Dendritic cell treated with granulocyte-macrophage colony-stimulating factor and Interleukin-4, amounts not matched to agents 40 ng/mL and 50 ng/mL, for 4 days (primary cell): Measurements from ENCODE around the gene STK32C.
"Not testable (repeated sequence)": the region's sequence is repeated elsewhere in the genome, so short reads cannot be mapped to it uniquely, and the experiment has no call there.

Experiments used
- H3K27ac Mint-ChIP-seq: one replicate; pipeline ENCODE4 v1.8.0; 2022; ENCODE audit warnings: mild to moderate bottlenecking, mixed read lengths
- H3K27me3 Mint-ChIP-seq: one replicate; pipeline ENCODE4 v1.8.0; 2022; ENCODE audit warnings: mild to moderate bottlenecking, mixed read lengths
- H3K36me3 Mint-ChIP-seq: one replicate; pipeline ENCODE4 v1.8.0; 2022; ENCODE audit warnings: low read depth, mixed read lengths
- H3K4me1 Mint-ChIP-seq: one replicate; pipeline ENCODE4 v1.8.0; 2022; ENCODE audit warnings: low read depth, mixed read lengths
- H3K4me3 Mint-ChIP-seq: one replicate; pipeline ENCODE4 v1.8.0; 2022; ENCODE audit warnings: mild to moderate bottlenecking, moderate library complexity, mixed read lengths
- H3K9me3 Mint-ChIP-seq: one replicate; pipeline ENCODE4 v1.8.0; 2022; ENCODE audit warnings: mixed read lengths
- intact Hi-C: fragments of 100-400 bp; cut with micrococcal nuclease; formaldehyde crosslinking; loops from one replicate; pipeline ENCODE4 v1.15.0; 2022

Gene STK32C

GRCh38 chr10:132307823-132308586 is at the start of gene STK32C:
Gene STK32C (minus strand): TSS chr10:132307950. CDS start chr10:132307833, 117 bp downstream.
- intact Hi-C loops, result loop anchor here (1.0 to 5.0 kb wide), 4 partner anchors 24 to 229 kb away; partner anchors contain the start of genes INPP5A and LRRC27
- Mint-ChIP-seq H3K27me3 (peaks cover 33% of the 10 kb centered on the region), H3K27ac (peak within 1 kb of the TSS; percentile 78), H3K4me3 (peak within 1 kb of the TSS; percentile 93), H3K9me3 (no peaks in the 10 kb centered on the region), H3K36me3 (peaks cover 37% of the 10 kb centered on the region), H3K4me1 (peaks cover 69% of the 10 kb centered on the region)

- Mint-ChIP-seq H3K4me1 (peaks cover 28% of the 10 kb centered on the region), H3K9me3 (peaks cover 8% of the 10 kb centered on the region), H3K36me3 (peaks cover 65% of the 10 kb centered on the region), H3K27me3 (no peaks in the 10 kb centered on the region), H3K27ac (no peak overlapping the region), H3K4me3 (no peak overlapping the region)
- intact Hi-C loops, result no loop called here
These were observed 49.0 kb upstream of the STK32C start for GRCh38 chr10:132356621-132357195.

GRCh38 chr10:132355754-132356153 is 48.0 kb upstream of the STK32C start:
- peak overlapping the region; percentile 71 for H3K27ac Mint-ChIP-seq
- H3K4me1 Mint-ChIP-seq, result peaks cover 28% of the 10 kb centered on the region
- H3K9me3 Mint-ChIP-seq, result peaks cover 8% of the 10 kb centered on the region
- intact Hi-C loops, result no loop called here
- peak overlapping the region; percentile 49 for H3K4me3 Mint-ChIP-seq
- no peaks in the 10 kb centered on the region for H3K27me3 Mint-ChIP-seq
- peaks cover 64% of the 10 kb centered on the region for H3K36me3 Mint-ChIP-seq

- peak overlapping the region; percentile 49 for H3K4me3 Mint-ChIP-seq
- H3K27ac Mint-ChIP-seq, result peak overlapping the region; percentile 71
- H3K27me3 Mint-ChIP-seq, result no peaks in the 10 kb centered on the region
- peaks cover 28% of the 10 kb centered on the region for H3K4me1 Mint-ChIP-seq
- H3K9me3 Mint-ChIP-seq, result peaks cover 8% of the 10 kb centered on the region
- H3K36me3 Mint-ChIP-seq, result peaks cover 67% of the 10 kb centered on the region
- intact Hi-C loops, result no loop called here
These were observed 47.5 kb upstream of the STK32C start for GRCh38 chr10:132355297-132355696.

- Mint-ChIP-seq H3K4me1 (peaks cover 28% of the 10 kb centered on the region), H3K27ac (peak overlapping the region; percentile 71), H3K36me3 (peaks cover 74% of the 10 kb centered on the region), H3K4me3 (no peak overlapping the region), H3K27me3 (no peaks in the 10 kb centered on the region), H3K9me3 (peaks cover 8% of the 10 kb centered on the region)
- intact Hi-C loops, result no loop called here
These were observed 46.8 kb upstream of the STK32C start for GRCh38 chr10:132354356-132355094.

- peaks cover 8% of the 10 kb centered on the region for H3K9me3 Mint-ChIP-seq
These were observed 46.0 kb upstream of the STK32C start for GRCh38 chr10:132353456-132354355.

GRCh38 chr10:132352462-132353308 is 44.9 kb upstream of the STK32C start:
- H3K4me3 Mint-ChIP-seq, H3K27me3 Mint-ChIP-seq, H3K9me3 Mint-ChIP-seq: not testable (repeated sequence)
- H3K4me1 Mint-ChIP-seq, result peaks cover 28% of the 10 kb centered on the region
- intact Hi-C loops, result loop anchor here (1.0 kb wide), 1 partner anchor 129 kb away; no protein-coding TSS in a partner anchor
- peak overlapping the region; percentile 71 for H3K27ac Mint-ChIP-seq
- peaks cover 86% of the 10 kb centered on the region for H3K36me3 Mint-ChIP-seq

More at GRCh38 chr10:132353456-132354355, 46.0 kb upstream of the STK32C start:
- Mint-ChIP-seq H3K27me3 (no peaks in the 10 kb centered on the region), H3K27ac (peak overlapping the region; percentile 71), H3K36me3 (peaks cover 83% of the 10 kb centered on the region), H3K4me3 (no peak overlapping the region), H3K4me1 (peaks cover 28% of the 10 kb centered on the region)
- intact Hi-C loops, result no loop called here

- no peaks in the 10 kb centered on the region for H3K9me3 Mint-ChIP-seq
- intact Hi-C loops, result loop anchor here (1.0 kb wide), 1 partner anchor 128 kb away; no protein-coding TSS in a partner anchor
- H3K27me3 Mint-ChIP-seq, result no peaks in the 10 kb centered on the region
These were observed 43.9 kb upstream of the STK32C start for GRCh38 chr10:132351611-132352010.

GRCh38 chr10:132350946-132351345 is 43.2 kb upstream of the STK32C start:
- Mint-ChIP-seq H3K4me1 (peaks cover 26% of the 10 kb centered on the region), H3K9me3 (no peaks in the 10 kb centered on the region), H3K36me3 (peaks cover 85% of the 10 kb centered on the region), H3K4me3 (no peak overlapping the region), H3K27ac (no peak overlapping the region), H3K27me3 (no peaks in the 10 kb centered on the region)
- intact Hi-C loops, result no loop called here

More at GRCh38 chr10:132351611-132352010, 43.9 kb upstream of the STK32C start:
- H3K36me3 Mint-ChIP-seq, result peaks cover 86% of the 10 kb centered on the region
- H3K27ac Mint-ChIP-seq, result no peak overlapping the region
- H3K4me3 Mint-ChIP-seq, result no peak overlapping the region
- H3K4me1 Mint-ChIP-seq, result peaks cover 28% of the 10 kb centered on the region

- Mint-ChIP-seq H3K36me3 (peaks cover 85% of the 10 kb centered on the region), H3K4me3 (no peak overlapping the region), H3K4me1 (peaks cover 20% of the 10 kb centered on the region), H3K27me3 (no peaks in the 10 kb centered on the region), H3K27ac (no peak overlapping the region), H3K9me3 (no peaks in the 10 kb centered on the region)
- intact Hi-C loops, result no loop called here
These were observed 42.6 kb upstream of the STK32C start for GRCh38 chr10:132350391-132350790.

- H3K4me1 Mint-ChIP-seq, result peaks cover 15% of the 10 kb centered on the region
- peaks cover 86% of the 10 kb centered on the region for H3K36me3 Mint-ChIP-seq
- no peaks in the 10 kb centered on the region for H3K27me3 Mint-ChIP-seq
- intact Hi-C loops, result no loop called here
- no peak overlapping the region for H3K4me3 Mint-ChIP-seq
- H3K27ac Mint-ChIP-seq, result no peak overlapping the region
- no peaks in the 10 kb centered on the region for H3K9me3 Mint-ChIP-seq
These were observed 42.0 kb upstream of the STK32C start for GRCh38 chr10:132349766-132350165.

GRCh38 chr10:132347931-132348267 is 40.1 kb upstream of the STK32C start:
- peaks cover 86% of the 10 kb centered on the region for H3K36me3 Mint-ChIP-seq
- H3K27me3 Mint-ChIP-seq, result no peaks in the 10 kb centered on the region
- no peak overlapping the region for H3K27ac Mint-ChIP-seq
- H3K9me3 Mint-ChIP-seq, result no peaks in the 10 kb centered on the region
- intact Hi-C loops, result no loop called here
- peaks cover 4% of the 10 kb centered on the region for H3K4me1 Mint-ChIP-seq
- H3K4me3 Mint-ChIP-seq, result no peak overlapping the region
